ENCODE results near the gene CTTNBP2. TPM values are rescaled to one million over a fixed set of nuclear protein-coding genes. Genes with fewer than 3 reads are reported as not detected.

CTTNBP2 gene
- polyA plus RNA-seq, 3 donors from 2014 or later: not detected

- Mint-ChIP-seq H3K36me3 (peaks cover 0 to 5% (median 0%) of the 10 kb centered on the region in 3 donors), H3K9me3 (peaks cover 2 to 11% (median 6%) of the 10 kb centered on the region in 6 donors), H3K4me3 (no peak overlapping the region), H3K4me1 (no peaks in the 10 kb centered on the region), H3K27ac (no peak overlapping the region), H3K27me3 (ENCODE audit: low read depth in 3 of 3) (peaks cover 0 to 2% (median 0%) of the 10 kb centered on the region in 3 donors)
- no peak for DNase-seq
Observed at GRCh38 chr7:117828825-117829224, 44.4 kb downstream of the CTTNBP2 start.

- Mint-ChIP-seq H3K9me3 (peaks cover 0 to 5% (median 2%) of the 10 kb centered on the region in 6 donors), H3K36me3 (no peaks in the 10 kb centered on the region), H3K27me3 (ENCODE audit: low read depth in 3 of 3) (peaks cover 0 to 2% (median 0%) of the 10 kb centered on the region in 3 donors), H3K27ac (no peak overlapping the region), H3K4me1 (no peaks in the 10 kb centered on the region), H3K4me3 (no peak overlapping the region)
- DNase-seq: no peak
Observed at GRCh38 chr7:117827862-117828261, 45.4 kb downstream of the CTTNBP2 start.

- Mint-ChIP-seq H3K27me3 (ENCODE audit: low read depth in 3 of 3) (peaks cover 0 to 2% (median 0%) of the 10 kb centered on the region in 3 donors), H3K9me3 (peaks cover 0 to 5% (median 0%) of the 10 kb centered on the region in 6 donors), H3K36me3 (no peaks in the 10 kb centered on the region), H3K4me1 (no peaks in the 10 kb centered on the region), H3K27ac (no peak overlapping the region), H3K4me3 (no peak overlapping the region)
- DNase-seq: no peak
Observed at GRCh38 chr7:117825132-117825531, 48.1 kb downstream of the CTTNBP2 start.

- Mint-ChIP-seq H3K9me3 (peaks cover 0 to 5% (median 0%) of the 10 kb centered on the region in 6 donors), H3K4me3 (no peak overlapping the region), H3K4me1 (no peaks in the 10 kb centered on the region), H3K36me3 (no peaks in the 10 kb centered on the region), H3K27ac (no peak overlapping the region), H3K27me3 (ENCODE audit: low read depth in 3 of 3) (peaks cover 0 to 2% (median 0%) of the 10 kb centered on the region in 3 donors)
- no peak for DNase-seq
Observed at GRCh38 chr7:117824592-117824991, 48.6 kb downstream of the CTTNBP2 start.

- Mint-ChIP-seq H3K4me1 (no peaks in the 10 kb centered on the region), H3K27ac (no peak overlapping the region), H3K9me3 (peaks cover 0 to 11% (median 1%) of the 10 kb centered on the region in 6 donors), H3K4me3 (no peak overlapping the region), H3K36me3 (peaks cover 0 to 3% (median 0%) of the 10 kb centered on the region in 3 donors), H3K27me3 (ENCODE audit: low read depth in 3 of 3) (peaks cover 0 to 2% (median 0%) of the 10 kb centered on the region in 3 donors)
- no peak for DNase-seq
Observed at GRCh38 chr7:117819558-117819957, 53.7 kb downstream of the CTTNBP2 start.

GRCh38 chr7:117818232-117818631 lies 55.0 kb downstream of the CTTNBP2 start:
- Mint-ChIP-seq H3K27me3 (ENCODE audit: low read depth in 3 of 3) (peaks cover 0 to 2% (median 0%) of the 10 kb centered on the region in 3 donors), H3K27ac (no peak overlapping the region), H3K4me1 (no peaks in the 10 kb centered on the region), H3K36me3 (peaks cover 0 to 3% (median 0%) of the 10 kb centered on the region in 3 donors), H3K9me3 (peaks cover 0 to 11% (median 1%) of the 10 kb centered on the region in 6 donors), H3K4me3 (no peak overlapping the region)
- no peak for DNase-seq

- H3K4me3 Mint-ChIP-seq: no peak overlapping the region
- H3K27me3 Mint-ChIP-seq (ENCODE audit: low read depth in 3 of 3): peaks cover 0 to 2% (median 0%) of the 10 kb centered on the region in 3 donors
- peaks cover 0 to 3% (median 0%) of the 10 kb centered on the region in 3 donors for H3K36me3 Mint-ChIP-seq
- no peak for DNase-seq
- no peaks in the 10 kb centered on the region for H3K4me1 Mint-ChIP-seq
- no peak overlapping the region for H3K27ac Mint-ChIP-seq
- peaks cover 0 to 11% (median 1%) of the 10 kb centered on the region in 6 donors for H3K9me3 Mint-ChIP-seq
Observed at GRCh38 chr7:117816727-117817126, 56.5 kb downstream of the CTTNBP2 start.

- Mint-ChIP-seq H3K27ac (no peak overlapping the region), H3K9me3 (peaks cover 0 to 5% (median 2%) of the 10 kb centered on the region in 6 donors), H3K27me3 (ENCODE audit: low read depth in 3 of 3) (peaks cover 0 to 2% (median 2%) of the 10 kb centered on the region in 3 donors), H3K4me3 (no peak overlapping the region), H3K36me3 (peaks cover 0 to 3% (median 0%) of the 10 kb centered on the region in 3 donors), H3K4me1 (no peaks in the 10 kb centered on the region)
- no peak for DNase-seq
Observed at GRCh38 chr7:117811696-117812095, 61.5 kb downstream of the CTTNBP2 start.

- Mint-ChIP-seq H3K27ac (no peak overlapping the region), H3K4me1 (no peaks in the 10 kb centered on the region), H3K9me3 (peaks cover 0 to 3% (median 0%) of the 10 kb centered on the region in 6 donors), H3K36me3 (no peaks in the 10 kb centered on the region), H3K27me3 (ENCODE audit: low read depth in 3 of 3) (peaks cover 0 to 2% (median 0%) of the 10 kb centered on the region in 3 donors), H3K4me3 (no peak overlapping the region)
- no peak for DNase-seq
Observed at GRCh38 chr7:117810642-117811512, 62.4 kb downstream of the CTTNBP2 start.

- H3K36me3 Mint-ChIP-seq: no peaks in the 10 kb centered on the region
- DNase-seq: no peak
- peaks cover 0 to 4% (median 2%) of the 10 kb centered on the region in 6 donors for H3K9me3 Mint-ChIP-seq
- H3K27ac Mint-ChIP-seq: no peak overlapping the region
- H3K4me3 Mint-ChIP-seq: no peak overlapping the region
- H3K27me3 Mint-ChIP-seq (ENCODE audit: low read depth in 3 of 3): peaks cover 0 to 2% (median 0%) of the 10 kb centered on the region in 3 donors
- no peaks in the 10 kb centered on the region for H3K4me1 Mint-ChIP-seq
Observed at GRCh38 chr7:117809958-117810357, 63.3 kb downstream of the CTTNBP2 start.

GRCh38 chr7:117808910-117809705 lies 64.1 kb downstream of the CTTNBP2 start:
- H3K4me3 Mint-ChIP-seq: no peak overlapping the region
- H3K4me1 Mint-ChIP-seq: no peaks in the 10 kb centered on the region
- peaks cover 0 to 5% (median 3%) of the 10 kb centered on the region in 6 donors for H3K9me3 Mint-ChIP-seq
- no peaks in the 10 kb centered on the region for H3K36me3 Mint-ChIP-seq
- peaks cover 0 to 2% (median 0%) of the 10 kb centered on the region in 3 donors for H3K27me3 Mint-ChIP-seq (ENCODE audit: low read depth in 3 of 3)
- DNase-seq: no peak
- no peak overlapping the region for H3K27ac Mint-ChIP-seq

GRCh38 chr7:117808341-117808757 lies 64.9 kb downstream of the CTTNBP2 start:
- H3K9me3 Mint-ChIP-seq: peaks cover 0 to 5% (median 2%) of the 10 kb centered on the region in 6 donors
- H3K4me1 Mint-ChIP-seq: no peaks in the 10 kb centered on the region
- no peak for DNase-seq
- H3K27ac Mint-ChIP-seq: no peak overlapping the region
- H3K27me3 Mint-ChIP-seq (ENCODE audit: low read depth in 3 of 3): peaks cover 0 to 2% (median 0%) of the 10 kb centered on the region in 3 donors
- no peaks in the 10 kb centered on the region for H3K36me3 Mint-ChIP-seq
- H3K4me3 Mint-ChIP-seq: no peak overlapping the region

GRCh38 chr7:117807676-117808075 lies 65.6 kb downstream of the CTTNBP2 start:
- Mint-ChIP-seq H3K36me3 (no peaks in the 10 kb centered on the region), H3K27ac (no peak overlapping the region), H3K27me3 (ENCODE audit: low read depth in 3 of 3) (peaks cover 0 to 2% (median 0%) of the 10 kb centered on the region in 3 donors), H3K4me3 (no peak overlapping the region), H3K4me1 (no peaks in the 10 kb centered on the region), H3K9me3 (peaks cover 0 to 5% (median 2%) of the 10 kb centered on the region in 6 donors)
- no peak for DNase-seq
